GM23338 (cell line): ENCODE data around the gene KMT2C. TPM values are rescaled to one million over a fixed set of nuclear protein-coding genes. Genes with fewer than 3 reads are reported as not detected.

Experiments
- ATAC-seq: fragments of 200-7000 bp; cut with Tn5 transposase; 3 replicates; pipeline ENCODE4 v1.9.1; 2020
- DNase-seq: peaks from one replicate; pipeline ENCODE4 v3.0.0-alpha.2; 2015; ENCODE audit warnings: low spot score
- H2AFZ ChIP-seq: fragments of 200-600 bp; sonication (generic); 2 replicates; pipeline ENCODE4 v1.8.0; 2016; ENCODE audit warnings: antibody characterized with exemption, mild to moderate bottlenecking, moderate library complexity
- H3F3A ChIP-seq: fragments of 200-600 bp; sonication (generic); replicated peaks from 2 replicates; pipeline ENCODE4 v1.8.0; 2017; ENCODE audit warnings: antibody characterized with exemption, mixed run types, low read depth
- H3K27ac ChIP-seq: fragments of 200-600 bp; sonication (generic); 2 replicates; pipeline ENCODE4 v1.6.1; 2016; ENCODE audit warnings: low read depth
- H3K27me3 ChIP-seq: fragments of 200-600 bp; sonication (generic); 2 replicates; pipeline ENCODE4 v1.8.0; 2016; ENCODE audit warnings: mild to moderate bottlenecking, mixed run types, moderate library complexity; ENCODE audit not compliant: insufficient read depth
- H3K36me3 ChIP-seq: fragments of 200-600 bp; sonication (generic); 2 replicates; pipeline ENCODE4 v1.8.0; 2016; ENCODE audit warnings: mild to moderate bottlenecking; ENCODE audit not compliant: insufficient read depth
- H3K4me1 ChIP-seq: fragments of 200-600 bp; sonication (generic); 2 replicates; pipeline ENCODE4 v1.8.0; 2016; ENCODE audit warnings: mild to moderate bottlenecking, moderate library complexity; ENCODE audit not compliant: insufficient read depth
- H3K4me2 ChIP-seq: fragments of 200-600 bp; sonication (generic); 2 replicates; pipeline ENCODE4 v1.7.1; 2017; ENCODE audit warnings: mixed run types
- H3K4me3 ChIP-seq: fragments of 200-600 bp; sonication (generic); 2 replicates; pipeline ENCODE4 v1.6.1; 2016; ENCODE audit warnings: mixed run types
- H3K79me2 ChIP-seq: fragments of 200-600 bp; sonication (generic); replicated peaks from 2 replicates; pipeline ENCODE4 v1.8.0; 2017; ENCODE audit warnings: mild to moderate bottlenecking; ENCODE audit not compliant: insufficient read depth
- H3K9me2 ChIP-seq: fragments of 200-600 bp; sonication (generic); 2 replicates; pipeline ENCODE4 v1.8.0; 2017; ENCODE audit not compliant: insufficient read depth
- H4K20me1 ChIP-seq: fragments of 200-600 bp; sonication (generic); replicated peaks from 2 replicates; pipeline ENCODE4 v1.8.0; 2017; ENCODE audit warnings: mild to moderate bottlenecking; ENCODE audit not compliant: insufficient read depth
- H3K27ac Mint-ChIP-seq: 2 replicates; pipeline ENCODE4 v1.8.0; 2020; ENCODE audit warnings: inconsistent platforms, mild to moderate bottlenecking, moderate library complexity, mixed read lengths
- H3K27me3 Mint-ChIP-seq: 3 replicates; pipeline ENCODE4 v1.8.0; 2022; ENCODE audit warnings: low read depth, mild to moderate bottlenecking, moderate library complexity, mixed read lengths, inconsistent platforms; ENCODE audit not compliant: insufficient read depth, poor library complexity
- H3K36me3 Mint-ChIP-seq: 3 replicates; pipeline ENCODE4 v1.8.0; 2021; ENCODE audit warnings: low read depth, mild to moderate bottlenecking, inconsistent platforms, moderate library complexity, mixed read lengths
- H3K4me1 Mint-ChIP-seq: 3 replicates; pipeline ENCODE4 v1.8.0; 2020; ENCODE audit warnings: mild to moderate bottlenecking, inconsistent platforms, mixed read lengths
- H3K4me3 Mint-ChIP-seq: 3 replicates; pipeline ENCODE4 v1.8.0; 2021; ENCODE audit warnings: moderate library complexity, mild to moderate bottlenecking, inconsistent platforms, mixed read lengths
- H3K9me3 Mint-ChIP-seq: 3 replicates; pipeline ENCODE4 v1.8.0; 2020; ENCODE audit warnings: moderate library complexity, mild to moderate bottlenecking, inconsistent platforms, mixed read lengths
- CREB1 ChIP-seq: fragments of 250-450 bp; sonication (Bioruptor Pico); IDR thresholded peaks from 2 replicates; pipeline ENCODE4 v1.5.0; 2020; ENCODE audit warnings: low read depth, mild to moderate bottlenecking, moderate library complexity
- CTCF ChIP-seq, 2 experiments: fragments of 200-600 bp in 1 of 2; sonication (generic) in 1 of 2; conservative IDR thresholded peaks; 2 replicates each; pipeline versions ENCODE4 v1.5.1 to v1.6.1; 2016 to 2017; ENCODE audit warnings: antibody characterized with exemption in 2 of 2, low read depth in 2 of 2, mild to moderate bottlenecking in 2 of 2, moderate library complexity in 1 of 2
- ETS1 ChIP-seq: IDR thresholded peaks from 2 replicates; pipeline ENCODE4 v1.6.1; 2016; ENCODE audit warnings: antibody characterized with exemption
- EZH2 ChIP-seq: fragments of 200-600 bp; sonication (generic); IDR thresholded peaks from one replicate; pipeline ENCODE4 v1.8.0; 2017; ENCODE audit warnings: antibody characterized with exemption, mild to moderate bottlenecking, low read depth; ENCODE audit not compliant: unreplicated experiment
- EZH2phosphoT487 ChIP-seq: fragments of 200-600 bp; sonication (generic); IDR thresholded peaks from one replicate; pipeline ENCODE4 v1.8.1; 2018; ENCODE audit warnings: antibody characterized with exemption; ENCODE audit not compliant: unreplicated experiment
- JUNB ChIP-seq: IDR thresholded peaks from one replicate; pipeline ENCODE4 v1.6.1; 2016; ENCODE audit warnings: antibody characterized with exemption; ENCODE audit not compliant: unreplicated experiment
- NANOG ChIP-seq: IDR thresholded peaks from 2 replicates; pipeline ENCODE4 v1.6.1; 2016; ENCODE audit warnings: antibody characterized with exemption, borderline replicate concordance
- POLR2AphosphoS5 ChIP-seq: IDR thresholded peaks from 2 replicates; pipeline ENCODE4 v1.6.1; 2016; ENCODE audit warnings: antibody characterized with exemption, low read depth
- REST ChIP-seq: IDR thresholded peaks from one replicate; pipeline ENCODE4 v1.6.1; 2018; ENCODE audit warnings: antibody characterized with exemption; ENCODE audit not compliant: unreplicated experiment
- STAT1 ChIP-seq: IDR thresholded peaks from one replicate; pipeline ENCODE4 v1.6.1; 2016; ENCODE audit warnings: antibody characterized with exemption; ENCODE audit not compliant: unreplicated experiment
- ZNF114 ChIP-seq: fragments of 250-450 bp; sonication (Bioruptor Pico); IDR thresholded peaks from 2 replicates; pipeline ENCODE4 v1.5.0; 2020; ENCODE audit warnings: mild to moderate bottlenecking, moderate library complexity
- ZNF331 ChIP-seq: fragments of 250-450 bp; sonication (Bioruptor Pico); IDR thresholded peaks from 2 replicates; pipeline ENCODE4 v1.5.0; 2020; ENCODE audit warnings: low read depth, mild to moderate bottlenecking, moderate library complexity
- polyA plus RNA-seq: library from polyadenylated mRNA; unstranded; fragments of >200 nt; fragmentation: Nextera tagmentation; extraction: Ambion mirVana; gene quantifications from 2 replicates; pipeline ENCODE4 v1.2.1, GENCODE V29; 2016
- total RNA-seq: library from RNA; depleted of rRNA; stranded (reverse); fragments of >200 nt; shearing (Covaris generic); gene quantifications from 2 replicates; pipeline ENCODE4 v1.2.3, GENCODE V29; 2014
- TF ChIP-seq, protein P1 (sequence below): fragments of 250-450 bp; sonication (Bioruptor Pico); IDR thresholded peaks from 2 replicates; pipeline ENCODE4 v1.5.0; 2020; ENCODE audit warnings: mild to moderate bottlenecking, moderate library complexity

Gene KMT2C
- total and polyA plus RNA-seq, 2 experiments from 2014 or later = 11.4 to 39.0 TPM

GRCh38 chr7:152137476-152138025 lies 298.3 kb downstream of the KMT2C start (continued):
- no peak for TF ChIP-seq ETS1
- TF ChIP-seq CREB1 (CRISPR knock-in tag) = no peak
- TF ChIP-seq ZNF331 (CRISPR knock-in tag) = no peak
- TF ChIP-seq EZH2phosphoT487 = no peak

GRCh38 chr7:152136686-152137085 lies 299.1 kb downstream of the KMT2C start:
- Histone ChIP-seq H3F3A (no peaks in the 10 kb centered on the region), H3K4me1 (no peaks in the 10 kb centered on the region), H3K4me3 (no peak overlapping the region), H3K4me2 (no peak overlapping the region), H3K27ac (0 out of 2 replicates have a peak overlapping the region, but pooled peaks have one; percentile 23), H3K79me2 (no peaks in the 10 kb centered on the region), H3K9me2 (no peaks in the 10 kb centered on the region), H3K27me3 (no peaks in the 10 kb centered on the region), H2AFZ (no peak overlapping the region), H3K36me3 (no peaks in the 10 kb centered on the region; the same call in 1 of the 2 replicates), H4K20me1 (no peaks in the 10 kb centered on the region; the same call in none of the 2 replicates)
- H3K4me1 Mint-ChIP-seq = peaks cover 8% of the 10 kb centered on the region
- peak overlapping the region; percentile 72 for H3K27ac Mint-ChIP-seq
- ATAC-seq (no peak), DNase-seq (no peak)
- peaks cover 33% of the 10 kb centered on the region for H3K36me3 Mint-ChIP-seq
- H3K4me3 Mint-ChIP-seq = no peak overlapping the region
- no peaks in the 10 kb centered on the region; the same call in 2 of the 3 replicates for H3K9me3 Mint-ChIP-seq
- peaks cover 6% of the 10 kb centered on the region for H3K27me3 Mint-ChIP-seq
- no peak for TF ChIP-seq REST
- TF ChIP-seq ZNF114 = no peak
- TF ChIP-seq EZH2phosphoT487 = no peak
- TF ChIP-seq JUNB = no peak
- TF ChIP-seq EZH2 = no peak
- no peak for TF ChIP-seq CTCF (conservative IDR thresholded peaks at IDR 0.05; ENCODE audit: low read depth in 2 of 2)
- TF ChIP-seq, protein P1, sequence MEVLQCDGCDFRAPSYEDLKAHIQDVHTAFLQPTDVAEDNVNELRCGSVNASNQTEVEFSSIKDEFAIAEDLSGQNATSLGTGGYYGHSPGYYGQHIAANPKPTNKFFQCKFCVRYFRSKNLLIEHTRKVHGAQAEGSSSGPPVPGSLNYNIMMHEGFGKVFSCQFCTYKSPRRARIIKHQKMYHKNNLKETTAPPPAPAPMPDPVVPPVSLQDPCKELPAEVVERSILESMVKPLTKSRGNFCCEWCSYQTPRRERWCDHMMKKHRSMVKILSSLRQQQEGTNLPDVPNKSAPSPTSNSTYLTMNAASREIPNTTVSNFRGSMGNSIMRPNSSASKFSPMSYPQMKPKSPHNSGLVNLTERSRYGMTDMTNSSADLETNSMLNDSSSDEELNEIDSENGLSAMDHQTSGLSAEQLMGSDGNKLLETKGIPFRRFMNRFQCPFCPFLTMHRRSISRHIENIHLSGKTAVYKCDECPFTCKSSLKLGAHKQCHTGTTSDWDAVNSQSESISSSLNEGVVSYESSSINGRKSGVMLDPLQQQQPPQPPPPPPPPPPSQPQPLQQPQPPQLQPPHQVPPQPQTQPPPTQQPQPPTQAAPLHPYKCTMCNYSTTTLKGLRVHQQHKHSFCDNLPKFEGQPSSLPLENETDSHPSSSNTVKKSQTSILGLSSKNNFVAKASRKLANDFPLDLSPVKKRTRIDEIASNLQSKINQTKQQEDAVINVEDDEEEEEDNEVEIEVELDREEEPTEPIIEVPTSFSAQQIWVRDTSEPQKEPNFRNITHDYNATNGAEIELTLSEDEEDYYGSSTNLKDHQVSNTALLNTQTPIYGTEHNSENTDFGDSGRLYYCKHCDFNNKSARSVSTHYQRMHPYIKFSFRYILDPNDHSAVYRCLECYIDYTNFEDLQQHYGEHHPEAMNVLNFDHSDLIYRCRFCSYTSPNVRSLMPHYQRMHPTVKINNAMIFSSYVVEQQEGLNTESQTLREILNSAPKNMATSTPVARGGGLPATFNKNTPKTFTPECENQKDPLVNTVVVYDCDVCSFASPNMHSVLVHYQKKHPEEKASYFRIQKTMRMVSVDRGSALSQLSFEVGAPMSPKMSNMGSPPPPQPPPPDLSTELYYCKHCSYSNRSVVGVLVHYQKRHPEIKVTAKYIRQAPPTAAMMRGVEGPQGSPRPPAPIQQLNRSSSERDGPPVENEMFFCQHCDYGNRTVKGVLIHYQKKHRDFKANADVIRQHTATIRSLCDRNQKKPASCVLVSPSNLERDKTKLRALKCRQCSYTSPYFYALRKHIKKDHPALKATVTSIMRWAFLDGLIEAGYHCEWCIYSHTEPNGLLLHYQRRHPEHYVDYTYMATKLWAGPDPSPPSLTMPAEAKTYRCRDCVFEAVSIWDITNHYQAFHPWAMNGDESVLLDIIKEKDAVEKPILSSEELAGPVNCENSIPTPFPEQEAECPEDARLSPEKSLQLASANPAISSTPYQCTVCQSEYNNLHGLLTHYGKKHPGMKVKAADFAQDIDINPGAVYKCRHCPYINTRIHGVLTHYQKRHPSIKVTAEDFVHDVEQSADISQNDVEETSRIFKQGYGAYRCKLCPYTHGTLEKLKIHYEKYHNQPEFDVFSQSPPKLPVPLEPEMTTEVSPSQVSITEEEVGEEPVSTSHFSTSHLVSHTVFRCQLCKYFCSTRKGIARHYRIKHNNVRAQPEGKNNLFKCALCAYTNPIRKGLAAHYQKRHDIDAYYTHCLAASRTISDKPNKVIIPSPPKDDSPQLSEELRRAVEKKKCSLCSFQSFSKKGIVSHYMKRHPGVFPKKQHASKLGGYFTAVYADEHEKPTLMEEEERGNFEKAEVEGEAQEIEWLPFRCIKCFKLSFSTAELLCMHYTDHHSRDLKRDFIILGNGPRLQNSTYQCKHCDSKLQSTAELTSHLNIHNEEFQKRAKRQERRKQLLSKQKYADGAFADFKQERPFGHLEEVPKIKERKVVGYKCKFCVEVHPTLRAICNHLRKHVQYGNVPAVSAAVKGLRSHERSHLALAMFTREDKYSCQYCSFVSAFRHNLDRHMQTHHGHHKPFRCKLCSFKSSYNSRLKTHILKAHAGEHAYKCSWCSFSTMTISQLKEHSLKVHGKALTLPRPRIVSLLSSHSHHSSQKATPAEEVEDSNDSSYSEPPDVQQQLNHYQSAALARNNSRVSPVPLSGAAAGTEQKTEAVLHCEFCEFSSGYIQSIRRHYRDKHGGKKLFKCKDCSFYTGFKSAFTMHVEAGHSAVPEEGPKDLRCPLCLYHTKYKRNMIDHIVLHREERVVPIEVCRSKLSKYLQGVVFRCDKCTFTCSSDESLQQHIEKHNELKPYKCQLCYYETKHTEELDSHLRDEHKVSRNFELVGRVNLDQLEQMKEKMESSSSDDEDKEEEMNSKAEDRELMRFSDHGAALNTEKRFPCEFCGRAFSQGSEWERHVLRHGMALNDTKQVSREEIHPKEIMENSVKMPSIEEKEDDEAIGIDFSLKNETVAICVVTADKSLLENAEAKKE (CRISPR knock-in tag) = no peak
- TF ChIP-seq CREB1 (CRISPR knock-in tag) = no peak
- TF ChIP-seq POLR2AphosphoS5 = no peak
- no peak for TF ChIP-seq NANOG
- no peak for TF ChIP-seq STAT1
